SK-N-SH (cell line): ENCODE measurements around the gene PPP1R3G. TPM values are rescaled to one million over a fixed set of nuclear protein-coding genes. Genes with fewer than 3 reads are reported as not detected.

Experiments
- CTCF ChIA-PET: fragments of 300-600, 350-600 bp; formaldehyde crosslinking; extraction: SDS; loops from one replicate; lab custom pipeline; 2021; lab: Yijun Ruan, JAX
- POLR2A ChIA-PET: fragments of 350-600 bp; sonication (Branson Sonifier 250); formaldehyde crosslinking; extraction: SDS; loops from one replicate; lab custom pipeline; 2020; ENCODE audit warnings: antibody characterized with exemption, inconsistent platforms; lab: Yijun Ruan, JAX
- DNase-seq: peaks from one replicate; pipeline ENCODE4 v3.0.0; 2012
- H2AFZ ChIP-seq: fragments of 200-600 bp; sonication (generic); 2 replicates; pipeline ENCODE4 v1.8.1; 2016; ENCODE audit warnings: antibody characterized with exemption, mild to moderate bottlenecking, low read depth
- H3F3A ChIP-seq: fragments of 200-600 bp; sonication (generic); replicated peaks from 2 replicates; pipeline ENCODE3; 2016; ENCODE audit warnings: antibody characterized with exemption, mild to moderate bottlenecking; ENCODE audit not compliant: insufficient read depth
- H3K27ac ChIP-seq, 2 experiments: fragments of 200-500 bp in 1 of 2; fragments of 200-600 bp in 1 of 2; sonication (Bioruptor generic) in 1 of 2; sonication (generic), shearing (Covaris generic) in 1 of 2; 2 replicates each; pipeline versions ENCODE4 v1.5.1 to v1.6.1; 2014 to 2016; ENCODE audit warnings: low read depth in 2 of 2, inconsistent platforms in 1 of 2, low read length in 1 of 2, mild to moderate bottlenecking in 1 of 2, mixed read lengths in 1 of 2
- H3K27me3 ChIP-seq: fragments of 200-600 bp; sonication (generic), shearing (Covaris generic); 2 replicates; pipeline ENCODE4 v1.6.1; 2016; ENCODE audit warnings: mixed run types; ENCODE audit not compliant: insufficient read depth
- H3K36me3 ChIP-seq, 2 experiments: fragments of 200-500 bp in 1 of 2; fragments of 200-600 bp in 1 of 2; sonication (Bioruptor generic) in 1 of 2; sonication (generic) in 1 of 2; replicated peaks in 1 of 2; 2 replicates each; pipeline versions ENCODE3 to v1.5.1; 2014 to 2016; ENCODE audit warnings: low read length in 1 of 2, mild to moderate bottlenecking in 1 of 2; ENCODE audit not compliant: insufficient read depth in 2 of 2, control insufficient read depth in 1 of 2
- H3K4me1 ChIP-seq, 2 experiments: fragments of 200-500 bp in 1 of 2; fragments of 200-600 bp in 1 of 2; sonication (Bioruptor generic) in 1 of 2; sonication (generic), shearing (Covaris generic) in 1 of 2; 2 replicates each; pipeline versions ENCODE4 v1.5.1 to v1.6.1; 2014 to 2016; ENCODE audit warnings: low read depth in 1 of 2, low read length in 1 of 2, mixed run types in 1 of 2; ENCODE audit not compliant: insufficient read depth in 2 of 2, control insufficient read depth in 1 of 2
- H3K4me2 ChIP-seq: fragments of 200-600 bp; sonication (generic), shearing (Covaris generic); 2 replicates; pipeline ENCODE4 v1.6.1; 2017; ENCODE audit warnings: mixed run types
- H3K4me3 ChIP-seq, 2 experiments: fragments of 200-500 bp in 1 of 2; fragments of 200-600 bp in 1 of 2; sonication (Bioruptor generic) in 1 of 2; sonication (generic), shearing (Covaris generic) in 1 of 2; 2 replicates each; pipeline versions ENCODE4 v1.5.1 to v1.8.1; 2014 to 2016; ENCODE audit warnings: low read depth in 2 of 2, inconsistent platforms in 1 of 2, low read length in 1 of 2, mild to moderate bottlenecking in 1 of 2, mixed read lengths in 1 of 2, moderate library complexity in 1 of 2
- H3K79me2 ChIP-seq: fragments of 200-600 bp; sonication (generic); 2 replicates; pipeline ENCODE4 v1.8.1; 2017; ENCODE audit warnings: mild to moderate bottlenecking; ENCODE audit not compliant: insufficient read depth
- H3K9ac ChIP-seq: fragments of 200-600 bp; sonication (generic); 2 replicates; pipeline ENCODE4 v1.6.1; 2017; ENCODE audit warnings: mixed run types
- H3K9me2 ChIP-seq: fragments of 200-600 bp; sonication (generic); 2 replicates; pipeline ENCODE4 v1.6.1; 2017; ENCODE audit warnings: mixed run types
- H3K9me3 ChIP-seq: fragments of 200-600 bp; sonication (generic); 2 replicates; pipeline ENCODE4 v1.6.1; 2017; ENCODE audit warnings: mixed run types, mild to moderate bottlenecking, moderate library complexity
- H4K20me1 ChIP-seq: fragments of 200-600 bp; sonication (generic); 2 replicates; pipeline ENCODE4 v1.6.1; 2017; ENCODE audit warnings: mild to moderate bottlenecking, mixed run types; ENCODE audit not compliant: insufficient read depth
- ELF1 ChIP-seq: IDR thresholded peaks from 2 replicates; pipeline ENCODE4 v1.4.0; 2012
- EP300 ChIP-seq, 2 experiments: IDR thresholded peaks; 2 replicates each; pipeline versions ENCODE4 v1.4.0 to v1.6.1; 2012; ENCODE audit warnings: borderline replicate concordance in 1 of 2, low read depth in 1 of 2, low read length in 1 of 2
- FOXM1 ChIP-seq: IDR thresholded peaks from 2 replicates; pipeline ENCODE4 v1.4.0; 2012; ENCODE audit warnings: low read depth, mild to moderate bottlenecking
- GATA2 ChIP-seq: sonication (generic); formaldehyde crosslinking; IDR thresholded peaks from 2 replicates; pipeline ENCODE4 v1.5.0; 2020; ENCODE audit warnings: mild to moderate bottlenecking, missing genetic modification reagents
- NFIC ChIP-seq: IDR thresholded peaks from 2 replicates; pipeline ENCODE4 v1.4.0; 2012; ENCODE audit warnings: borderline replicate concordance
- NRF1 ChIP-seq: IDR thresholded peaks from 2 replicates; pipeline ENCODE4 v1.6.1; 2012; ENCODE audit warnings: low read depth, mild to moderate bottlenecking, low read length
- POLR2AphosphoS5 ChIP-seq: IDR thresholded peaks from 2 replicates; pipeline ENCODE4 v1.6.1; 2012; ENCODE audit warnings: low read depth, low read length
- RCOR1 ChIP-seq: fragments of 150-350 bp; IDR thresholded peaks from 2 replicates; pipeline ENCODE4 v1.6.1; 2017; ENCODE audit warnings: antibody characterized with exemption, low read length
- SIN3A ChIP-seq: IDR thresholded peaks from 2 replicates; pipeline ENCODE4 v1.6.1; 2012; ENCODE audit warnings: low read depth, mild to moderate bottlenecking, low read length, moderate library complexity, borderline replicate concordance
- SMC3 ChIP-seq: IDR thresholded peaks from 2 replicates; pipeline ENCODE4 v1.6.1; 2012; ENCODE audit warnings: low read depth, low read length, improper control_type of control experiment
- TCF12 ChIP-seq: IDR thresholded peaks from 2 replicates; pipeline ENCODE4 v1.4.0; 2012
- YY1 ChIP-seq: IDR thresholded peaks from 2 replicates; pipeline ENCODE4 v1.4.0; 2012; ENCODE audit warnings: low read depth, mild to moderate bottlenecking
- WGBS: methylation state at CpG from one replicate; pipeline ENCODE4 v1.1.6; 2017; ENCODE audit warnings: low lambda C conversion rate; 5-methylcytosine and 5-hydroxymethylcytosine counted together
- polyA plus RNA-seq, 3 experiments: library from polyadenylated mRNA; depleted of rRNA; stranded (reverse); fragments of >200 nt; gene quantifications; 2 replicates each; pipeline ENCODE4 v1.2.3, GENCODE V29; 2012
- TF ChIP-seq, protein P1 (sequence below): fragments of 200-600 bp; sonication (generic); IDR thresholded peaks from 2 replicates; pipeline ENCODE4 v1.6.1; 2017; ENCODE audit warnings: antibody characterized with exemption, mild to moderate bottlenecking, moderate library complexity
- TF ChIP-seq, protein P2 (sequence below): IDR thresholded peaks from 2 replicates; pipeline ENCODE4 v1.4.0; 2012; ENCODE audit warnings: low read depth, borderline replicate concordance
- TF ChIP-seq, protein P3 (sequence below): IDR thresholded peaks from 2 replicates; pipeline ENCODE4 v1.4.0; 2012; ENCODE audit warnings: low read depth
- TF ChIP-seq, protein P4 (sequence below): IDR thresholded peaks from 2 replicates; pipeline ENCODE4; 2012
- TF ChIP-seq, protein P5 (sequence below): IDR thresholded peaks from 2 replicates; pipeline ENCODE4 v1.6.1; 2012; ENCODE audit warnings: mild to moderate bottlenecking, low read depth, low read length, moderate library complexity

PPP1R3G gene
- polyA plus RNA-seq, 1 of the 3 experiments (the other 2 are of a cell fraction), result 0.10 TPM

DNA sequence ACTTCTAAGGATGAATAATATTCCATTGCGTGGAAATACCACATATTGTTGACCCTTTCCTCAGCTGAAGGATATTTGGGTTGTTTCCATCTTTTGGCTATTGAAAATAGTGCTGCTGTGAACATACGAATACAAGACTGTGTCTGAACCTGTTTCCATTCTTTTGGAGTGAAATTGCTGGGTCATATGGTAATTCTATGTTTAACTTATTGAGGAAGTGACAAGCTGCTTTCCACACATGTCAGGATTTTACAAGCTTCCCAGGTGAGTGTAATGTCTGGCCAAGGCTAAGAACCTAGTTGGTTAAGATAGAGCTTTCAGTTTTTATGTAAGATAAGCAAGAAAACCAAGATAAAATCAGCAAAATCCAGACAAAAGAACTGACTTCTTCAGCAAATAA lies 48.8 kb downstream of the PPP1R3G start:
- no peak for DNase-seq
- H3K27me3 ChIP-seq, result no peaks in the 10 kb centered on the region
- no peak overlapping the region for H3K4me2 ChIP-seq
- H3K9me2 ChIP-seq, result no peaks in the 10 kb centered on the region
- H3K4me3 ChIP-seq, result no peak overlapping the region
- no peak overlapping the region for H2AFZ ChIP-seq
- no peaks in the 10 kb centered on the region for H3F3A ChIP-seq
- no peaks in the 10 kb centered on the region for H3K9me3 ChIP-seq
- no peak overlapping the region for H3K9ac ChIP-seq
- WGBS, result 94% methylated on average over 2 of the region's 2 CpGs
- H3K4me1 ChIP-seq, result peaks cover 0 to 4% of the 10 kb centered on the region in 2 experiments; a peak in 1 of 4 replicates
- CTCF ChIA-PET, result interaction anchor here (0.6 to 0.9 kb wide), 2 partner anchors 10 to 1362 kb away, joined by 3 read pairs; no protein-coding TSS in a partner anchor
- POLR2A ChIA-PET, result no interaction called here
- H3K36me3 ChIP-seq, result no peaks in the 10 kb centered on the region
- no peaks in the 10 kb centered on the region for H4K20me1 ChIP-seq
- no peaks in the 10 kb centered on the region for H3K79me2 ChIP-seq
- H3K27ac ChIP-seq, result no peak overlapping the region
- TF ChIP-seq, protein P1, sequence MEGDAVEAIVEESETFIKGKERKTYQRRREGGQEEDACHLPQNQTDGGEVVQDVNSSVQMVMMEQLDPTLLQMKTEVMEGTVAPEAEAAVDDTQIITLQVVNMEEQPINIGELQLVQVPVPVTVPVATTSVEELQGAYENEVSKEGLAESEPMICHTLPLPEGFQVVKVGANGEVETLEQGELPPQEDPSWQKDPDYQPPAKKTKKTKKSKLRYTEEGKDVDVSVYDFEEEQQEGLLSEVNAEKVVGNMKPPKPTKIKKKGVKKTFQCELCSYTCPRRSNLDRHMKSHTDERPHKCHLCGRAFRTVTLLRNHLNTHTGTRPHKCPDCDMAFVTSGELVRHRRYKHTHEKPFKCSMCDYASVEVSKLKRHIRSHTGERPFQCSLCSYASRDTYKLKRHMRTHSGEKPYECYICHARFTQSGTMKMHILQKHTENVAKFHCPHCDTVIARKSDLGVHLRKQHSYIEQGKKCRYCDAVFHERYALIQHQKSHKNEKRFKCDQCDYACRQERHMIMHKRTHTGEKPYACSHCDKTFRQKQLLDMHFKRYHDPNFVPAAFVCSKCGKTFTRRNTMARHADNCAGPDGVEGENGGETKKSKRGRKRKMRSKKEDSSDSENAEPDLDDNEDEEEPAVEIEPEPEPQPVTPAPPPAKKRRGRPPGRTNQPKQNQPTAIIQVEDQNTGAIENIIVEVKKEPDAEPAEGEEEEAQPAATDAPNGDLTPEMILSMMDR, result no peak
- TF ChIP-seq ELF1 (no peak), POLR2AphosphoS5 (no peak), EP300 (IDR thresholded peaks at IDR 0.05; ENCODE audit: borderline replicate concordance in 1 of 2, low read depth in 1 of 2, low read length in 1 of 2) (no peak), YY1 (no peak), NFIC (no peak), SMC3 (no peak), GATA2 (CRISPR knock-in tag) (no peak), NRF1 (no peak), FOXM1 (no peak), TCF12 (no peak), RCOR1 (no peak), SIN3A (no peak)
- TF ChIP-seq, protein P2, sequence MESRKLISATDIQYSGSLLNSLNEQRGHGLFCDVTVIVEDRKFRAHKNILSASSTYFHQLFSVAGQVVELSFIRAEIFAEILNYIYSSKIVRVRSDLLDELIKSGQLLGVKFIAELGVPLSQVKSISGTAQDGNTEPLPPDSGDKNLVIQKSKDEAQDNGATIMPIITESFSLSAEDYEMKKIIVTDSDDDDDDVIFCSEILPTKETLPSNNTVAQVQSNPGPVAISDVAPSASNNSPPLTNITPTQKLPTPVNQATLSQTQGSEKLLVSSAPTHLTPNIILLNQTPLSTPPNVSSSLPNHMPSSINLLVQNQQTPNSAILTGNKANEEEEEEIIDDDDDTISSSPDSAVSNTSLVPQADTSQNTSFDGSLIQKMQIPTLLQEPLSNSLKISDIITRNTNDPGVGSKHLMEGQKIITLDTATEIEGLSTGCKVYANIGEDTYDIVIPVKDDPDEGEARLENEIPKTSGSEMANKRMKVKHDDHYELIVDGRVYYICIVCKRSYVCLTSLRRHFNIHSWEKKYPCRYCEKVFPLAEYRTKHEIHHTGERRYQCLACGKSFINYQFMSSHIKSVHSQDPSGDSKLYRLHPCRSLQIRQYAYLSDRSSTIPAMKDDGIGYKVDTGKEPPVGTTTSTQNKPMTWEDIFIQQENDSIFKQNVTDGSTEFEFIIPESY, result no peak
- TF ChIP-seq, protein P3, sequence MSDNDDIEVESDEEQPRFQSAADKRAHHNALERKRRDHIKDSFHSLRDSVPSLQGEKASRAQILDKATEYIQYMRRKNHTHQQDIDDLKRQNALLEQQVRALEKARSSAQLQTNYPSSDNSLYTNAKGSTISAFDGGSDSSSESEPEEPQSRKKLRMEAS, result no peak
- TF ChIP-seq, protein P4, sequence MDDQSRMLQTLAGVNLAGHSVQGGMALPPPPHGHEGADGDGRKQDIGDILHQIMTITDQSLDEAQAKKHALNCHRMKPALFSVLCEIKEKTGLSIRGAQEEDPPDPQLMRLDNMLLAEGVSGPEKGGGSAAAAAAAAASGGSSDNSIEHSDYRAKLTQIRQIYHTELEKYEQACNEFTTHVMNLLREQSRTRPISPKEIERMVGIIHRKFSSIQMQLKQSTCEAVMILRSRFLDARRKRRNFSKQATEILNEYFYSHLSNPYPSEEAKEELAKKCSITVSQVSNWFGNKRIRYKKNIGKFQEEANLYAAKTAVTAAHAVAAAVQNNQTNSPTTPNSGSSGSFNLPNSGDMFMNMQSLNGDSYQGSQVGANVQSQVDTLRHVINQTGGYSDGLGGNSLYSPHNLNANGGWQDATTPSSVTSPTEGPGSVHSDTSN, result no peak
- TF ChIP-seq, protein P5, sequence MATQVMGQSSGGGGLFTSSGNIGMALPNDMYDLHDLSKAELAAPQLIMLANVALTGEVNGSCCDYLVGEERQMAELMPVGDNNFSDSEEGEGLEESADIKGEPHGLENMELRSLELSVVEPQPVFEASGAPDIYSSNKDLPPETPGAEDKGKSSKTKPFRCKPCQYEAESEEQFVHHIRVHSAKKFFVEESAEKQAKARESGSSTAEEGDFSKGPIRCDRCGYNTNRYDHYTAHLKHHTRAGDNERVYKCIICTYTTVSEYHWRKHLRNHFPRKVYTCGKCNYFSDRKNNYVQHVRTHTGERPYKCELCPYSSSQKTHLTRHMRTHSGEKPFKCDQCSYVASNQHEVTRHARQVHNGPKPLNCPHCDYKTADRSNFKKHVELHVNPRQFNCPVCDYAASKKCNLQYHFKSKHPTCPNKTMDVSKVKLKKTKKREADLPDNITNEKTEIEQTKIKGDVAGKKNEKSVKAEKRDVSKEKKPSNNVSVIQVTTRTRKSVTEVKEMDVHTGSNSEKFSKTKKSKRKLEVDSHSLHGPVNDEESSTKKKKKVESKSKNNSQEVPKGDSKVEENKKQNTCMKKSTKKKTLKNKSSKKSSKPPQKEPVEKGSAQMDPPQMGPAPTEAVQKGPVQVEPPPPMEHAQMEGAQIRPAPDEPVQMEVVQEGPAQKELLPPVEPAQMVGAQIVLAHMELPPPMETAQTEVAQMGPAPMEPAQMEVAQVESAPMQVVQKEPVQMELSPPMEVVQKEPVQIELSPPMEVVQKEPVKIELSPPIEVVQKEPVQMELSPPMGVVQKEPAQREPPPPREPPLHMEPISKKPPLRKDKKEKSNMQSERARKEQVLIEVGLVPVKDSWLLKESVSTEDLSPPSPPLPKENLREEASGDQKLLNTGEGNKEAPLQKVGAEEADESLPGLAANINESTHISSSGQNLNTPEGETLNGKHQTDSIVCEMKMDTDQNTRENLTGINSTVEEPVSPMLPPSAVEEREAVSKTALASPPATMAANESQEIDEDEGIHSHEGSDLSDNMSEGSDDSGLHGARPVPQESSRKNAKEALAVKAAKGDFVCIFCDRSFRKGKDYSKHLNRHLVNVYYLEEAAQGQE, result no peak
